ENCODE measurements around the gene SNX17.

SNX17 gene, protein sequence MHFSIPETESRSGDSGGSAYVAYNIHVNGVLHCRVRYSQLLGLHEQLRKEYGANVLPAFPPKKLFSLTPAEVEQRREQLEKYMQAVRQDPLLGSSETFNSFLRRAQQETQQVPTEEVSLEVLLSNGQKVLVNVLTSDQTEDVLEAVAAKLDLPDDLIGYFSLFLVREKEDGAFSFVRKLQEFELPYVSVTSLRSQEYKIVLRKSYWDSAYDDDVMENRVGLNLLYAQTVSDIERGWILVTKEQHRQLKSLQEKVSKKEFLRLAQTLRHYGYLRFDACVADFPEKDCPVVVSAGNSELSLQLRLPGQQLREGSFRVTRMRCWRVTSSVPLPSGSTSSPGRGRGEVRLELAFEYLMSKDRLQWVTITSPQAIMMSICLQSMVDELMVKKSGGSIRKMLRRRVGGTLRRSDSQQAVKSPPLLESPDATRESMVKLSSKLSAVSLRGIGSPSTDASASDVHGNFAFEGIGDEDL

GRCh38 chr2:27370026-27370815, at the start of gene SNX17, which contains the start of gene EIF2B4:
Gene SNX17, plus strand, starts transcription at chr2:27370616. Its CDS starts 128 bp downstream, at chr2:27370744.
Gene EIF2B4, minus strand, starts transcription at chr2:27370338. Its CDS starts 24 bp downstream, at chr2:27370314.
- DNase-seq: peak; percentile 98
- H3K4me1 Mint-ChIP-seq: peaks cover 45% of the 10 kb centered on the region
- H3K9me3 Mint-ChIP-seq: no peaks in the 10 kb centered on the region
- peaks cover 4% of the 10 kb centered on the region for H3K27me3 Mint-ChIP-seq (ENCODE audit: low read depth, poor library complexity)
- H3K4me3 Mint-ChIP-seq: peak within 1 kb of the TSS; percentile 93
- H3K36me3 Mint-ChIP-seq (ENCODE audit: low read depth): peaks cover 51% of the 10 kb centered on the region
- TF ChIP-seq, protein P1, sequence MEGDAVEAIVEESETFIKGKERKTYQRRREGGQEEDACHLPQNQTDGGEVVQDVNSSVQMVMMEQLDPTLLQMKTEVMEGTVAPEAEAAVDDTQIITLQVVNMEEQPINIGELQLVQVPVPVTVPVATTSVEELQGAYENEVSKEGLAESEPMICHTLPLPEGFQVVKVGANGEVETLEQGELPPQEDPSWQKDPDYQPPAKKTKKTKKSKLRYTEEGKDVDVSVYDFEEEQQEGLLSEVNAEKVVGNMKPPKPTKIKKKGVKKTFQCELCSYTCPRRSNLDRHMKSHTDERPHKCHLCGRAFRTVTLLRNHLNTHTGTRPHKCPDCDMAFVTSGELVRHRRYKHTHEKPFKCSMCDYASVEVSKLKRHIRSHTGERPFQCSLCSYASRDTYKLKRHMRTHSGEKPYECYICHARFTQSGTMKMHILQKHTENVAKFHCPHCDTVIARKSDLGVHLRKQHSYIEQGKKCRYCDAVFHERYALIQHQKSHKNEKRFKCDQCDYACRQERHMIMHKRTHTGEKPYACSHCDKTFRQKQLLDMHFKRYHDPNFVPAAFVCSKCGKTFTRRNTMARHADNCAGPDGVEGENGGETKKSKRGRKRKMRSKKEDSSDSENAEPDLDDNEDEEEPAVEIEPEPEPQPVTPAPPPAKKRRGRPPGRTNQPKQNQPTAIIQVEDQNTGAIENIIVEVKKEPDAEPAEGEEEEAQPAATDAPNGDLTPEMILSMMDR (IDR thresholded peaks at IDR 0.05): peak; percentile 39
- peak within 1 kb of the TSS; percentile 94 for H3K27ac Mint-ChIP-seq

DNA sequence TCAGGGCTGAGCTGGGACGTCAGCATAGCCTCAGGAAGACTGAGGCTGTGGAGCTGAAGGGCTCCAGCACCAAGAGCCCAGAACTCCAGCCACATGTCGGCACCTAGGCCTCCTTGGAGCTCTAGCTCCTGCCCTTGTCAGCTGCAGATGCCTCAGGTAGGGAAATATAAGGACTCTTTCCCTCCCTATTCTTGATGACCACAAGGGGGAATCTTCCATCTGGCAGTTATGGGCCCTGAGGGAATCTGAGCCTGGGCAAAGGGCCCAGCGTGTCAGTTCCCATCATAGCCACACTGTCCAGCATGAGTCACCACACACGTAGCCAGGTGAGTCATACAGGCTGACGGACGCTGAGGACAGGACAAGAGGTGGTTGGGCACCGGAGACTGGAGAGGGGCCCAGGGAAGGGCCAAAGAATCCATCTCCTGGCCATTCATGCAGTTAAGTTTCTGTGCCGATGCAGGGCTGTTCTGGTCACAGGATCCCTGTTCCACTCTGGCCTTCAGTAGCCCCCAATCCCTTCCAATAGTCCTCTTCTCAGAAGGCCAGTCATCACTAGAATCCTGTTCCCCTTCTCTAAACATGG, 49.4 kb upstream of the SNX17 start:
- no peak for DNase-seq
- Mint-ChIP-seq H3K27me3 (ENCODE audit: low read depth, poor library complexity) (peaks cover 3% of the 10 kb centered on the region), H3K36me3 (ENCODE audit: low read depth) (peaks cover 13% of the 10 kb centered on the region), H3K4me3 (peak overlapping the region; percentile 100), H3K4me1 (peaks cover 24% of the 10 kb centered on the region), H3K27ac (no peak overlapping the region), H3K9me3 (no peaks in the 10 kb centered on the region)
- TF ChIP-seq, protein P1 (IDR thresholded peaks at IDR 0.05): peak; percentile 23

DNA sequence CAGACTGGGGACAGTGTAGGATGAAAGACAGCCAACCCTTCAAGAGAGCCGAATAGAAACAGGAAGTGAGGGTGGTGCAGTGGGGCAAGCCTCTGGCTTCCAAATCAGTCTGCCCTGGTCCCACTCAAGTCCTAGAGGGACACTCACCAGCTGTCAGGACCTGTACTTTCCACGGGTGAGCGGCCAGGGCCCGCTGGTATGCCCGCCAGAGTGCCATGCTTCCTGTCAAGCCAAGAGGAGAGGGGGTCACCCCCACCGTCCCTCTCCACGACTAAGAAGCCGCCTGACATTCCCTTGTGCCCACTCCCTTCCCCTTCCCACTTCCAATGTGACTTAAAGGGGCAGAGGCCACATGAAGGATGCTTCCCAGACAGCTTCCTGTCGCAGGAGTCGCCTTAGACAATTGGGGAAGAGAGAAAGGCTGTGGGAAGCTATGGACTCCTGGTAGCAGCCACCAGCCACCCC, 48.1 kb upstream of the SNX17 start:
- peak; percentile 29 for DNase-seq
- no peak overlapping the region for H3K27ac Mint-ChIP-seq
- TF ChIP-seq, protein P1 (IDR thresholded peaks at IDR 0.05): no peak

GRCh38 chr2:27322766-27323595, 47.4 kb upstream of the SNX17 start, which contains the start of gene MPV17:
Gene MPV17, minus strand, starts transcription at chr2:27323097. Its CDS starts 580 bp downstream, at chr2:27322517.
- TF ChIP-seq, protein P1 (IDR thresholded peaks at IDR 0.05): no peak
- peaks cover 33% of the 10 kb centered on the region for H3K4me1 Mint-ChIP-seq

More for the DNA sequence above, 48.1 kb upstream of the SNX17 start:
- peaks cover 3% of the 10 kb centered on the region for H3K27me3 Mint-ChIP-seq (ENCODE audit: low read depth, poor library complexity)
- peaks cover 33% of the 10 kb centered on the region for H3K4me1 Mint-ChIP-seq
- H3K4me3 Mint-ChIP-seq: peak overlapping the region; percentile 100
- no peaks in the 10 kb centered on the region for H3K9me3 Mint-ChIP-seq
- peaks cover 26% of the 10 kb centered on the region for H3K36me3 Mint-ChIP-seq (ENCODE audit: low read depth)

More at GRCh38 chr2:27322766-27323595, 47.4 kb upstream of the SNX17 start, which contains the start of gene MPV17:
- peaks cover 3% of the 10 kb centered on the region for H3K27me3 Mint-ChIP-seq (ENCODE audit: low read depth, poor library complexity)
- H3K27ac Mint-ChIP-seq: peak within 1 kb of the TSS; percentile 98
- peaks cover 30% of the 10 kb centered on the region for H3K36me3 Mint-ChIP-seq (ENCODE audit: low read depth)
- H3K9me3 Mint-ChIP-seq: no peaks in the 10 kb centered on the region
- peak within 1 kb of the TSS; percentile 100 for H3K4me3 Mint-ChIP-seq
- peak; percentile 86 for DNase-seq

All from nephron progenitor cell (in vitro differentiated cells).